Measurements from ENCODE around the gene SRR.
"Not testable (repeated sequence)": the region's sequence is repeated elsewhere in the genome, so short reads cannot be mapped to it uniquely, and the experiment has no call there.

Gene SRR

GRCh38 chr17:2289878-2290478, 13.8 kb upstream of the SRR start:
- DNase-seq (ENCODE audit: low spot score) = no peak

DNA sequence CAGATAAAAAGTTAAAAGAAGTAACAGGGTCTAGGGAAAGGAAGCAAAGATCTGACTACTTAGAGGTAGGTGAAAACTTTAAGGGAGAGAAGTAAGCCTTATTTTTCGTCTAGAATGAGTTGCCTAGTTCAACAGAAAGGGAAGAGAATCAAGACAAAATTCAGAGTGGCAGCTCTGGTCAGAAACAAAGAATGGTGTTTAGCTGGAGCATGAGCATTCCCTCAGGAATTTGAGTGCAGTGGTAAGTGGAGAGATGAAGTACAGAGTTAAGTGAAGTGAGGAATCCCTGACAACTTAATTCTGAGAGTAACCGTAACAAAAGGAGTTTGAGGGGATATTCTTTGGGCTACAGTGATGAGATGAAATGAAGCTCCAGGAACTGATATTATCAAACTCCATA, 11.7 kb upstream of the SRR start:
- DNase-seq (ENCODE audit: low spot score) = no peak

DNA sequence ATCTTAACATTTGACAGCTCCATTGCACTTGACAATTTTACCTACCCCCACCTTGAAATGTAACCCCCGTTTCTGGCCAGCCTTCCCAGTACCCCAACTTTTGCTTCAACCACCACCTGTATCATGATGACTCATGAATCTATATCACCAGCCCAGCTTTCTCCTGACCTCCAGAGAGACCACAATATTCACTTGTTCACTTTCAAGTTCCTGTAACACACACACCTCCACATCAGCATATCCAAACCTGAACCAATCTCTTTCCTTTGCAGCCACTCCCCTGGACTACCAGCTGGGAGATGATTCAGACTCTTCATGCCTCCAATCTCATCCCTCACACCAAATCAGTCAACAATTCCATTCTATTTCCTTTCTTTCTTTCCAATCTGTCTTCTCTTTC, 8.2 kb upstream of the SRR start:
- no peak for DNase-seq (ENCODE audit: low spot score)

GRCh38 chr17:2297023-2297422, 6.7 kb upstream of the SRR start:
- DNase-seq (ENCODE audit: low spot score) = no peak

- no peak for DNase-seq (ENCODE audit: low spot score)
These were observed 4.6 kb upstream of the SRR start for GRCh38 chr17:2299136-2299535.

GRCh38 chr17:2299756-2300155, 4.0 kb upstream of the SRR start:
- DNase-seq (ENCODE audit: low spot score) = no peak

- DNase-seq (ENCODE audit: low spot score) = no peak
These were observed 959 bp upstream of the SRR start for GRCh38 chr17:2302778-2303203.

- no peak for DNase-seq (ENCODE audit: low spot score)
These were observed 1.2 kb downstream of the SRR start for GRCh38 chr17:2304931-2305330.

DNA sequence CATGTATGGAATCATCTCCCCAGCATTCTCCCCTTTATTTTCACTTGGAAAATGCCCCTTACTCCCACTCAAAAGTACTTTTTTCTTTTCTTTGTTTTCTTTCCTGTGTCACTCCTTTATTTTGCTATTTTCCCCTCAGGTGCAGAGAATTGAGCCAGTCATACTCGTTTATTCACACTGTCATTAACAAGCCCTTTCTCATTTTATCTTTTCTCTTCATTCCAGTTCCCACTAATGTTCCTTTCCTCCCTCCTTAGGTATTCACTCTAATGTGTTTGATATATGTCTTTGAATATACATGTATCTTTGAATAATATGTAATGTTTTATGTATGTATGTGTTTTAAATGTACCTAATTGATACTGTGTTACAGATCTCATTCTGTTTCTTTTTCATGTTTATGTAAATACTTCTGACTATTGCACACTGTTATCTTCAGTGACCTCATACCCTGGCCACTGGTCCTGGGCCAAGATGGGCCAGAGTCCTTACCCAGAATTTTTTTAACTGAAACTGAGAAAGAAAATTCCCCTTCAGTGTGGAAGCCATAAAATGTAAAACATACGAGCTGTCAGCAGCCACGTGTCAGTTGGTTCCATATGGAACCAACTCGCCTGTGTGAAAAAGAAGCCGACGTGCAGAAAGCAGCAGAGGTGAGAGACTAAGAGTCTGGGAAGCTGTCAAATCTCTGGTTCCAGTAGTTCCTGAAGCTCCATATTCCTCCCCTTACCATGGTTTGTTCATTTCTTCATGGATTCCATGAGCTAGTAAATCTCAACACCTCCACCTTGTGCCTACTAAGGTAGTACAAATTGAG, 5.8 kb downstream of the SRR start:
- DNase-seq (ENCODE audit: low spot score) = no peak

DNA sequence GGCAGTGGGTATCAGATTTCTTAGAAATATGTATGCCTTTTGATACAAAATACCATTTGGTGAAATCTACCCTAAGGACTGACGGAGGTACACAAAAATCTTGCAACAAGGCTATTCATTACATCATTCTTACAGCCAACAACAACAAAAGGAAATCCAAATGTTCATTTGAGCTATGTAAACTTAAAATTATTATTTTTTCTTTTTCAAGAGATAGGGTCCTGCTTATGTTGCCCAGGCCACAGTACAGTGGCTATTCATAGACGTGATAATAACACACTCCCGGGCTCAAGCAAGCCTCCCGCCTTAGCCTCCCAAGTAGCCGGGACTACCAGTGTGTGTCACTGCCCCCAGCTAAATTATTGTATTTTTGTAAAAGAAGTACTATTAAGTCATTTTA, 9.0 kb downstream of the SRR start:
- DNase-seq (ENCODE audit: low spot score) = no peak

DNA sequence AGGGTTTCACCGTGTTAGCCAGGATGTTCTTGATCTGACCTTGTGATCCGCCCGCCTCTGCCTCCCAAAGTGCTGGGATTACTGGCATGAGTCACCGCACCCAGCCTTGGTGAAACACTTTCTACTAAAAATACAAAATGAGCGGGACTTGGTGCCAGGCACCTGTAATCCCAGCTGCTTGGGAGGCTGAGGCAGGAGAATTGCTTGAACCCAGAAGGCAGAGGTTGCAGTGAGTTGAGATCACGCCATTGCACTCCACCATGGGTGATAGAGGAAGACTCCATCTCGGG, 13.1 kb downstream of the SRR start:
- not testable (repeated sequence) for DNase-seq (ENCODE audit: low spot score)

DNA sequence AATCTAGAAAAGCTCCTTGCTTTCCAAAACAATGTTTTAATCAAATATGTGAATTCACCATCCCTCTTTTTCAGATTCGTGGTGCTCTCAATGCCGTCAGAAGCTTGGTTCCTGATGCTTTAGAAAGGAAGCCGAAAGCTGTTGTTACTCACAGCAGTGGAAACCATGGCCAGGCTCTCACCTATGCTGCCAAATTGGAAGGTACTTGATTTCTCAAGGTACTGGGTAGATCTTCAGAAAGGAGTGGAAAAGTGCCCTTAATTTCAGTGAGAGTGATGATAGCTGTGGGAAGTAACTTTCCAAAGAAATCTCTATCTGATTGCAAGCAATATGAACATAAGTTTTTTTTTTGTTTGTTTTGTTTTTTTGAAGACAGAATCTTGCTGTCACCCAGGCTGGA, 14.0 kb downstream of the SRR start:
- DNase-seq (ENCODE audit: low spot score) = no peak

DNA sequence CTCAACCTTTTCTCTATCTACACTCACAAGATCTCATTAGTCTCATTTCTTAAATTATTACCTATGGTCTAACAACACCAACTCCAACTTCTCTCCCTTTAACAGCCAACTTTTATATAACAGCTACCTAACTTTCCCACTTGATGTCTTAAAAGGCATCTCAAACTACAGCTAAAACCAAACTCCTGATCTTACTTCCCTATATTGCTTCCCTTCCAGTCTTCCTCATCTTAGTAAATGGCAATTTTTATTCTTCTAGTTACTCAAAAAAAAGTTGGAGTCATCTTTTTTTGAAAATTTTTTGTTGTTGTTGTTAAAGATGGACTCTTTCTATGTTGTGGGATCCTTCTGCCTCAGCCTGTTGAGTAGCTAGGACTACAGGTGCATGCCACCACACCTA, 15.3 kb downstream of the SRR start:
- no peak for DNase-seq (ENCODE audit: low spot score)

DNA sequence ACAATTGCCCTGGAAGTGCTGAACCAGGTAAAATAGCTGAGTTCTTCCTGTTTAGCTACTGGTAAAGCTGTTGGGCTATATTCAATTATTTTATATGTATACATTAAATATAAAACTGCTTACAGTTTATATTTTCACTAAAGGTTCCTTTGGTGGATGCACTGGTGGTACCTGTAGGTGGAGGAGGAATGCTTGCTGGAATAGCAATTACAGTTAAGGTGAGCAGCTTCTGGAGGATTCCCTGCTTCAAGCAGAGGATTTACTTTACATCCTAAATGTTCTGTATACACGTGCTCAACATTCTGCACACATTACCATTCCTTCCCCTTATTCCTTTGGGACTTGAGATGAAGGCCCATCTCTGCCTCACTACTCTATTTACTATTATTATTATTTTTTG, 17.6 kb downstream of the SRR start:
- DNase-seq (ENCODE audit: low spot score) = no peak

GRCh38 chr17:2323629-2324314, 20.0 kb downstream of the SRR start:
- no peak for DNase-seq (ENCODE audit: low spot score)

GRCh38 chr17:2331303-2331702, 27.6 kb downstream of the SRR start:
- DNase-seq (ENCODE audit: low spot score) = no peak

GRCh38 chr17:2335726-2336214, 32.0 kb downstream of the SRR start:
- DNase-seq (ENCODE audit: low spot score) = no peak

- DNase-seq (ENCODE audit: low spot score) = peak; percentile 92
These were observed 32.6 kb downstream of the SRR start, which contains the start of gene TSR1 for GRCh38 chr17:2336215-2336851. TSR1 (minus strand) TSS chr17:2336457; CDS start chr17:2336427, 30 bp downstream.

- DNase-seq (ENCODE audit: low spot score) = peak; percentile 83
These were observed 33.2 kb downstream of the SRR start, which contains the start of gene SGSM2 for GRCh38 chr17:2336852-2337543. SGSM2 (plus strand) TSS chr17:2337501; CDS start chr17:2337689, 188 bp downstream.

DNA sequence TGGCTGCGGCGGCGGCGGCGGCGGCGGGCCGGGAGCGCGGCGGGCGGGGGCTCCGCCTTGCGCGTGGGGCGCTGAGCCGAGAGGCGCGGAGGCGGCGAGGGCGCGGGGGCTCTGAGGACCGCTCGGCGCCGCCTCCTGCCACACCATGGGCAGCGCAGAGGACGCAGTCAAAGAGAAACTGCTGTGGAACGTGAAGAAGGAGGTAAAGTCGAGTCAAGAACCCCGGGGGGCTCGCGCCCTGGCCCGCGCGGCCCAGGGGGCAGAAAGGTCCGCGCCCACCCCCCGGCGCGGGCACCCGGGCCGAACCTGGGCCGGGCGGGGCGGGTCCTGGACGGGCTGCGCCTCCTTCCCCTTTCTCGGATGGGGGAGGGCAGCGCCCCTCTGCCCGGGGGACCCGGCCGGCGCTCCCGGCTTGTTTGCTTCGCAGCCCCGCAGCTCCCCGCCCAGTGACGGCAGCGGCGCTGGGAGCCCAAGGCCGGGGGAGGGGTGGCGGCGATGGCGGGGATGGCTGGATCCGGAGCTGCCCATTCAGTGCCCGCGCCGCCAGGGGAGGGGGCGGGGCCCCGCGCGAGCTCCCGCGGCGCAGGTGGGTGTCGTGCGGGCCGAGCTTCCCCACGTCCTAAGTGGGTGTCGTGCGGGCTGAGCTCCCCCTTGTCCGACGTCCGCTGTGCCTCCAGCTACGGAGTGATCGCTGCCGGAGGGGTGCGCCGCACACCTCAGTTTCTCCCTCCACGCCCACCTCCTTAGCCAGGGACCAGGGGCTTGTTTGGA, 34.0 kb downstream of the SRR start:
- peak; percentile 71 for DNase-seq (ENCODE audit: low spot score)

- no peak for DNase-seq (ENCODE audit: low spot score)
These were observed 34.5 kb downstream of the SRR start for GRCh38 chr17:2338315-2338657.

All from left forelimb (tissue), 1 donor.